Fibroblast of the aortic adventitia (primary cell): Measurements from ENCODE around the gene NOX4. TPM values are rescaled to one million over a fixed set of nuclear protein-coding genes. Genes with fewer than 3 reads are reported as not detected.
"Not testable (repeated sequence)": the region's sequence is repeated elsewhere in the genome, so short reads cannot be mapped to it uniquely, and the experiment has no call there.

Experiments
- DNase-seq: peaks from one replicate; pipeline ENCODE4 v3.0.0-alpha.2; 2010; ENCODE audit warnings: low read depth
- H3K4me3 ChIP-seq: 2 replicates; pipeline ENCODE4 v1.5.1; 2011; ENCODE audit warnings: low read depth, mild to moderate bottlenecking, control low read depth, low read length, moderate library complexity
- CTCF ChIP-seq: IDR thresholded peaks from 2 replicates; pipeline ENCODE4 v1.5.1; 2011; ENCODE audit warnings: mild to moderate bottlenecking, low read length, control low read depth, inconsistent platforms; ENCODE audit not compliant: insufficient read depth
- total RNA-seq: library from RNA; depleted of rRNA; stranded (reverse); fragments of >200 nt; gene quantifications from 2 replicates; pipeline ENCODE4 v1.2.3, GENCODE V29; 2012; ENCODE audit warnings: low replicate concordance

The NOX4 gene
- total RNA-seq, 1 donor, result 1.4 TPM

- TF ChIP-seq CTCF, result no peak
- no peak for DNase-seq
- no peak overlapping the region for H3K4me3 ChIP-seq
Observed at GRCh38 chr11:89433278-89433677, 57.9 kb downstream of the NOX4 start.

DNA sequence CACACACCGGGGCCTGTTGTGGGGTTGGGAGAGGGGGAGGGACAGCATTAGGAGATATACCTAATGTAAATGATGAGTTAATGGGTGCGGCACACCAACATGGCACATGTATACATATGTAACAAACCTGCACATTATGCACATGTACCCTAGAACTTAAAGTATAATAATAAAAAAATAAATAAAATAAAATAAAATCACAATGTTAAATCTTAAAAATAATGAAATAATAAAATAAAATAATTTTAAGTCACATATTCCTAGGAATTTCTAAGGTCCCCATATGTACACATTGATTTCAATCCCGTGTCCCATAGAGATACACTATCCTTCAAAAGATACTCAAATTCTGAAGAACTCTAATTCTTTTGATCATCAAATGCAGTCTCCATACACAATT, 59.0 kb downstream of the NOX4 start:
- DNase-seq, result not testable (repeated sequence)

DNA sequence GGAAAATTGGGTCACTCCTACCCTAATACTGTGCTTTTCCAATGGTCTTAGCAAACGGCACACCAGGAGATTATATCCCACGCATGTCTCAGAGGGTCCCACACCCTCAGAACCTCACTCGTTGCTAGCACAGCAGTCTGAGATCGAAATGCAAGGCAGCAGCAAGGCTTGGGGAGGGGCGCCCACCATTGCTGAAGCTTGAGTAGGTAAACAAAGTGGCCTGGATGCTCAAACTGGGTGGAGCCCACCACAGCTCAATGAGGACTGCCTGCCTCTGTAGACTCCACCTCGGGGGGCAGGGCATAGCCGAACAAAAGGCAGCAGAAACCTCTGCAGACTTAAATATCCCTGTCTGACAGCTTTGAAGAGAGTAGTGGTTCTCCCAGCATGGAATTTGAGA, 64.7 kb downstream of the NOX4 start:
- not testable (repeated sequence) for H3K4me3 ChIP-seq, DNase-seq

More for the DNA sequence above, 59.0 kb downstream of the NOX4 start:
- not testable (repeated sequence) for H3K4me3 ChIP-seq

- no peak for TF ChIP-seq CTCF
- DNase-seq, result no peak
- no peak overlapping the region for H3K4me3 ChIP-seq
Observed at GRCh38 chr11:89421718-89422117, 69.5 kb downstream of the NOX4 start.

- no peak for DNase-seq
- no peak overlapping the region for H3K4me3 ChIP-seq
- no peak for TF ChIP-seq CTCF
Observed at GRCh38 chr11:89420981-89421380, 70.2 kb downstream of the NOX4 start.

DNA sequence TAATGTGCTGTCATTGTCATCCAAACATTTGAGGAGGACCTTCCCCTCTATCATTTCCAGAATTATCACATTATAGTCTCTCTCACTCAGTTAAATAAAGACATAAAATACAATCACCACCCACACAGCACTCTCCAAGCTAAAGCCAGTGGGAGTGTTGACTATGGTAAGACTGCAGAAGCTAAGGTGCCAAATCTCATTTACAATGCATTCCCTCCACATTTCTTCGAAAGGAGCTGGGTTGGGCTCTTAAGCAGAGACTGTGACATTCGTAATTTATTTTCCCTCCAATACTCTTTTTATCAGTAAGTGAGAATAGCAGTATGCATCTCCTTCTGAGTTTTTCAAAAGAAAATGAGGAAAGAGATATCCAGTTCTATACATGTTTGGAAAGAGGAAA, 74.2 kb downstream of the NOX4 start:
- H3K4me3 ChIP-seq, result no peak overlapping the region
- no peak for DNase-seq
- TF ChIP-seq CTCF, result no peak

- not testable (repeated sequence) for DNase-seq
Observed at GRCh38 chr11:89411112-89411511, 80.1 kb downstream of the NOX4 start.

DNA sequence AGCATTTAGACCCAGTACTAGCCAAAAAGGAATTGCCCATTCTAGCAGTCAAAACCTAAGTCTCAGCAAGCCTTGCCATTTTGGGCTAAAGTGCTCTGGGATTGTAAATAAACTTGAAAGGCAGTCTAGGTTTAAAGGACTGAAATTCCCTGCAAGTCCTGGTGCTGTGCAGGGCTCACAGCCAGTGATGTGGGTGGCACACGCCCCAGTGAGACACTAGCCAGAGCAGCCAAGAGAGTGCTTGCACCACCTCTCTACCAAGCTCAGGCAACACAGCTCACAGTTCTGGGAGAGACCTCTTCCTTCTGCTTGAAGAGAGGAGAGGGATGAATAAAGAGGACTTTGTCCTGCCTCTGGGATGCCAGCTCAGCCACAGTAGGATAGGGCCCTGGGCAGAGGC, 80.5 kb downstream of the NOX4 start:
- not testable (repeated sequence) for DNase-seq, H3K4me3 ChIP-seq

More at GRCh38 chr11:89411112-89411511, 80.1 kb downstream of the NOX4 start:
- not testable (repeated sequence) for H3K4me3 ChIP-seq

GRCh38 chr11:89408441-89408840, 82.7 kb downstream of the NOX4 start:
- DNase-seq, H3K4me3 ChIP-seq: not testable (repeated sequence)

DNA sequence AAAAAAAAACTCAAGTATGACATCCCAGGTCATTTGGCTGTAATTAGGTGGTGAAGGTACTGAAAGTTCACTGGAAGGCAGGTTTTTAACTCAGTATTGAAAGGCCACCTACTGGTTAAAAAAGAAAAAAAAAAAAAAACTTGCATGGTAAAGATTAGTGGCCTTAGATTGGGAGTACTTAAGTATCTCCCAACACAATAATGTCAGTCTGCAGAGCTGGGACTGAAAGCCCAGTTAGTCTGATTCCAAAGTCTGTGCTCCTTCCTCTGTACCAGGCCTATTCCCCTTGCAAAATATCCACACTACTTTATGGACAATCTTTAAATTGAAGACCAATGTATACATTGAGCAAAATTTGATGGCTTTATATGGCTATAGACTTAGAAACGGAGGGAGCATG, 85.5 kb downstream of the NOX4 start:
- DNase-seq, result peak; percentile 33
- H3K4me3 ChIP-seq, result no peak overlapping the region
- peak; percentile 19 for TF ChIP-seq CTCF

GRCh38 chr11:89391654-89392053, 99.5 kb downstream of the NOX4 start:
- H3K4me3 ChIP-seq, DNase-seq: not testable (repeated sequence)

DNA sequence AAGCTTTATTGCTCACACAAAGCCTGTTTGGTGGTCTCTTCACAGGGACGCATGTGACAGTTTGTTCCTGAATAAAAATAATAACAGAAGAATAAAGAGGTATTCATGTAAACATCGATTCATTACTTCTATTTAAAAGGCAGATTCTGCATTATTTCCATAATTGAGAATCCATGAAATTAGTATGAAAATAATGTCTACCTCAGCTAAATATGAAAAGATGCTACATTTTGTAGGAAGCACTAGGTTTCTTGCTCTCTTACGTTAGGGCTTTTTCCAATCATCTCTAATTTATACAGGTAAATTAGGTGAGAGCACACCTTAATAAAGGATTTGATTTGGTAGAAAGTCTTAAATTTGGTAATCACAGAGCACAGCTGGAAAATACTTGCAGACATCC, 103.7 kb downstream of the NOX4 start:
- not testable (repeated sequence) for H3K4me3 ChIP-seq, DNase-seq

DNA sequence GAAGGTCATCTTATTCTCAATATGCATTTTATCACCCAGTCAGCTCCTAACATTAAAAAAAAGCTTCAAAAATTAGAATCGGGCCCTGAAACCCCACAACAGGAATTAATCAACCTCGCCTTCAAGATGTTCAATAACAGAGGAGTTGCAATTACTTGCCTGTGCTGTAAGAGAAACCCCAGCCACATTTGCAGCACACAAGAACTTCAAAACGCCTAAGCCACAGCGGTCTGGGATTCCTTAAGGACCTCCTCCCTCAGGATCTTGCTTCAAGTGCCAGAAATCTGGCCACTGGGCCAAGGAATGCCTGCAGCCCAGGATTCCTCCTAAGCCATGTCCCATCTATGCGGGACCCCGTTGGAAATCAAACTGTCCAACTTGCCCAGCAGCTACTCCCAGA, 108.2 kb downstream of the NOX4 start:
- not testable (repeated sequence) for H3K4me3 ChIP-seq
- DNase-seq, result peak; percentile 4
